ENCODE results near the gene TMTC3. TPM values are rescaled to one million over a fixed set of nuclear protein-coding genes. Genes with fewer than 3 reads are reported as not detected.

The TMTC3 gene
- total and polyA plus RNA-seq, 2 of the 8 experiments (the other 6 are each of a cell fraction or from before 2014, with no cell fraction given), result 7.0 to 45.1 TPM

DNA sequence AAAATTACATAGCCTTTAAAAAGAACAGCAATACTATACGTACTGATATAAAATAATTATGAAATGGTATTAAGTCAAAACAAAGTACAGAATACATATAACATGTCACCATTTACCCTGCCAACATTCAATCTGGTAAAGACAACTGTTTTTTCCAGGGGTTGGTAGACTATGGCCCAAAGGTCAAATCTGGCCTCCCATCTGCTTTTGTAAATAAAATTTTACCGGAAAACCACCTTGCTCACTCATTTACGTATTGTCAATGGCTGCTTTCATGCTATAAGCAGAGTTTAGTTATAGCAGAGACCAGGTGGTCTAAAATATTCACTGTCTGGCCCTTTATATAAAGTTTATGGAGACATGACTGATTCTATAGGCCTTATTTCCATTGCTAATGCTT lies 14.3 kb upstream of the TMTC3 start:
- no peaks in the 10 kb centered on the region for H3K27me3 ChIP-seq (replicated peaks in 1 of 4; ENCODE audit: control insufficient read depth in 3 of 4, extremely low read depth in 1 of 4, insufficient read depth in 3 of 4, low read length in 3 of 4)
- H2AK5ac ChIP-seq (ENCODE audit: low read depth, low read length), result no peak overlapping the region
- no peak overlapping the region for H3K23ac ChIP-seq (ENCODE audit: insufficient read length)
- FAIRE-seq (no peak), DNase-seq (ENCODE audit: low read depth in 1 of 2, low spot score in 2 of 2) (no peak)
- H3K79me2 ChIP-seq (ENCODE audit: control insufficient read depth in 1 of 2, insufficient read depth in 2 of 2, low read length in 2 of 2), result no peaks in the 10 kb centered on the region
- H3K79me1 ChIP-seq (ENCODE audit: low read depth, low read length), result no peaks in the 10 kb centered on the region
- no peaks in the 10 kb centered on the region for H3K9me3 ChIP-seq (ENCODE audit: insufficient read depth in 2 of 2, low read depth in 1 of 2, low read length in 1 of 2)
- no peak overlapping the region for H2BK20ac ChIP-seq (ENCODE audit: low read length)
- no peaks in the 10 kb centered on the region for H4K20me1 ChIP-seq (replicated peaks in 1 of 2; ENCODE audit: control insufficient read depth in 1 of 2, insufficient read depth in 2 of 2, low read length in 2 of 2)
- H2BK15ac ChIP-seq (ENCODE audit: low read length), result no peak overlapping the region
- no peak overlapping the region for H3K14ac ChIP-seq (ENCODE audit: insufficient read length)
- H2AFZ ChIP-seq (ENCODE audit: low read length), result no peak overlapping the region
- H3K9ac ChIP-seq (replicated peaks in 1 of 4; ENCODE audit: extremely low read depth in 1 of 4, low read depth in 3 of 4, low read length in 3 of 4), result no peak overlapping the region
- no peak overlapping the region for H3K56ac ChIP-seq (replicated peaks; ENCODE audit: insufficient read length, low read depth, low read length)
- H2BK120ac ChIP-seq (replicated peaks; ENCODE audit: low read depth, low read length), result no peak overlapping the region
- H3K4ac ChIP-seq (replicated peaks; ENCODE audit: insufficient read length, low read depth, low read length), result no peak overlapping the region
- H2BK5ac ChIP-seq (ENCODE audit: low read depth, low read length), result no peak overlapping the region
- H2BK12ac ChIP-seq (ENCODE audit: low read depth, low read length), result no peak overlapping the region
- H3K18ac ChIP-seq (ENCODE audit: extremely low read depth, low read length), result no peak overlapping the region
- WGBS, 2 experiments (ENCODE audit: extremely low coverage in 1 of 2, insufficient coverage in 1 of 2, insufficient read length in 1 of 2, insufficient replicate concordance in 2 of 2, low coverage in 1 of 2, low lambda C conversion rate in 2 of 2, missing lambda C conversion rate in 1 of 2), result 96% methylated on average over 3 of the region's 3 CpGs; no CpG with 5 or more reads in 1 of the 2 experiments
- CTCF ChIA-PET (ENCODE audit: partially characterized antibody), result no interaction called here
- H3K4me3 ChIP-seq (ENCODE audit: extremely low read depth in 1 of 4, insufficient read depth in 2 of 4, low read depth in 3 of 4, low read length in 4 of 4), result no peak overlapping the region
- H4K5ac ChIP-seq (ENCODE audit: insufficient read length, low read depth, low read length), result no peak overlapping the region
- H4K91ac ChIP-seq (replicated peaks; ENCODE audit: insufficient read length, low read length), result no peak overlapping the region
- POLR2A ChIA-PET (ENCODE audit: partially characterized antibody), result no interaction called here
- no peak overlapping the region for H3K4me2 ChIP-seq (ENCODE audit: insufficient read depth in 1 of 2, low read depth in 2 of 2, low read length in 2 of 2)
- H3K23me2 ChIP-seq (ENCODE audit: low read depth, low read length), result no peaks in the 10 kb centered on the region
- peaks cover 0 to 10% (median 0%) of the 10 kb centered on the region in 4 experiments; a peak in 2 of 8 replicates for H3K36me3 ChIP-seq (ENCODE audit: control insufficient read depth in 2 of 4, insufficient read depth in 4 of 4, low read length in 3 of 4)
- H3K27ac ChIP-seq (ENCODE audit: low read depth, low read length), result no peak overlapping the region
- H4K8ac ChIP-seq (ENCODE audit: extremely low read depth, insufficient read depth, low read length), result no peak overlapping the region
- no peaks in the 10 kb centered on the region for H3K4me1 ChIP-seq (replicated peaks in 1 of 4; ENCODE audit: control insufficient read depth in 3 of 4, insufficient read depth in 4 of 4, low read length in 3 of 4)
- TF ChIP-seq TAF1 (IDR thresholded peaks at IDR 0.05; ENCODE audit: low read depth, low read length) (no peak), TEAD4 (IDR thresholded peaks at IDR 0.05; ENCODE audit: low read depth, low read length) (no peak), RNF2 (IDR thresholded peaks at IDR 0.05; ENCODE audit: borderline replicate concordance, low read depth, low read length, missing control alignments, poor library complexity, severe bottlenecking) (no peak), GTF2F1 (IDR thresholded peaks at IDR 0.05; ENCODE audit: borderline replicate concordance, low read depth, low read length) (no peak), CREB1 (IDR thresholded peaks at IDR 0.05) (no peak), E2F6 (IDR thresholded peaks at IDR 0.05) (no peak), RXRA (IDR thresholded peaks at IDR 0.05; ENCODE audit: insufficient read depth, low read depth, low read length) (no peak), GABPA (IDR thresholded peaks at IDR 0.05; ENCODE audit: borderline replicate concordance, insufficient read depth, low read length) (no peak), PHF8 (conservative IDR thresholded peaks at IDR 0.05; ENCODE audit: low read depth, low read length) (no peak), CEBPB (IDR thresholded peaks at IDR 0.05; ENCODE audit: low read depth, low read length) (no peak), USF2 (IDR thresholded peaks at IDR 0.05; ENCODE audit: low read length) (no peak), POLR2AphosphoS5 (IDR thresholded peaks at IDR 0.05; ENCODE audit: low read depth, low read length) (no peak), YY1 (IDR thresholded peaks at IDR 0.05; ENCODE audit: low read depth, low read length) (no peak)

Data from H1 (cell line).